Right lobe of liver (tissue), 6 donors: ENCODE data around the gene NFXL1. TPM values are rescaled to one million over a fixed set of nuclear protein-coding genes. Genes with fewer than 3 reads are reported as not detected.

Experiments used
- ATAC-seq, 4 donors: fragments of 200-7000 bp; cut with Tn5 transposase; one replicate each; pipeline ENCODE4 v1.9.1; 2020; ENCODE audit warnings: mild to moderate bottlenecking in 4 of 4, moderate library complexity in 4 of 4
- DNase-seq, 3 donors: peaks; one replicate each; pipeline ENCODE4 v3.0.0-alpha.2; 2020
- H3K27ac ChIP-seq, 3 donors: fragments of 200-600 bp; one replicate each; pipeline ENCODE4 v1.8.0; 2022
- H3K27me3 ChIP-seq, 2 donors: fragments of 200-600 bp; one replicate each; pipeline ENCODE4 v1.8.0; 2022
- H3K36me3 ChIP-seq, 4 donors: fragments of 200-600 bp; sonication (generic) in 1 of 4; one replicate each; pipeline versions ENCODE4 v1.5.1 to v1.8.0; 2017 to 2022; ENCODE audit warnings: control low read depth in 1 of 4
- H3K4me1 ChIP-seq, 4 donors: fragments of 200-600 bp; sonication (generic) in 1 of 4; one replicate each; pipeline versions ENCODE4 v1.5.1 to v1.8.0; 2017 to 2022; ENCODE audit warnings: control low read depth in 1 of 4
- H3K4me3 ChIP-seq, 3 donors: fragments of 200-600 bp; one replicate each; pipeline ENCODE4 v1.8.0; 2022
- H3K9me3 ChIP-seq, 4 donors: fragments of 200-600 bp; sonication (generic) in 1 of 4; one replicate each; pipeline versions ENCODE4 v1.5.1 to v1.8.0; 2017 to 2022; ENCODE audit warnings: control low read depth in 1 of 4
- CTCF ChIP-seq, 4 donors: fragments of 200-600 bp in 3 of 4; fragments of 450-650 bp in 1 of 4; IDR thresholded peaks; one replicate each; pipeline versions ENCODE4 v1.5.1 to v1.8.0; 2016 to 2022; ENCODE audit warnings: antibody characterized with exemption in 4 of 4, mild to moderate bottlenecking in 2 of 4
- POLR2A ChIP-seq: fragments of 450-650 bp; IDR thresholded peaks from one replicate; pipeline ENCODE4 v1.6.1; 2017; ENCODE audit warnings: antibody characterized with exemption, mild to moderate bottlenecking
- WGBS: methylation state at CpG from one replicate; pipeline ENCODE4 v1.1.6; 2018; ENCODE audit warnings: low coverage, low lambda C conversion rate; ENCODE audit not compliant: insufficient coverage; ENCODE audit errors: missing lambda C conversion rate; 5-methylcytosine and 5-hydroxymethylcytosine counted together
- intact Hi-C, 2 donors: fragments of 100-400 bp; cut with DNase I; formaldehyde crosslinking; loops; one replicate each; pipeline versions ENCODE4 v1.11.2 to v1.14.1; 2022
- total RNA-seq, 6 experiments: library from RNA; depleted of rRNA in 2 of 6; stranded (reverse); fragments of >200 nt in 2 of 6; fragmentation: NEBNext Ultra II Directional in 3 of 6; extraction: Animal tissue kit (Norgen Biotek cat#: 25700) in 3 of 6; gene quantifications; one replicate each; pipeline versions ENCODE4 v1.1.0 to v1.2.4, GENCODE V29; 2016 to 2023
- donor health status: DM: no; HTN: yes; CAD: no.
- donor health status: DM: no; HTN: no; CAD: no.
- donor health status: DM: no; HTN: no; CAD: no.
- donor health status: DM: no; HTN: yes; CAD: no.
- donor health status: DM: no; HTN: yes; CAD: no.

NFXL1 gene
- total RNA-seq, 6 experiments from 2014 or later: 4.9 to 11.0 (median 7.9) TPM

- Histone ChIP-seq H3K36me3 (peaks cover 0 to 52% (median 17%) of the 10 kb centered on the region in 4 donors), H3K27ac (no peak overlapping the region), H3K4me3 (no peak overlapping the region), H3K27me3 (no peaks in the 10 kb centered on the region), H3K9me3 (no peaks in the 10 kb centered on the region), H3K4me1 (no peaks in the 10 kb centered on the region)
- TF ChIP-seq POLR2A (no peak), CTCF (IDR thresholded peaks at IDR 0.05) (no peak)
- ATAC-seq: no peak
- intact Hi-C loops: no loop called here
- WGBS: 80% methylated on average over 1 of the region's 1 CpG
- DNase-seq: no peak
Measured at GRCh38 chr4:47891928-47892327, 22.5 kb downstream of the NFXL1 start.

- TF ChIP-seq POLR2A (no peak), CTCF (IDR thresholded peaks at IDR 0.05) (no peak)
- no peaks in the 10 kb centered on the region for H3K27me3 ChIP-seq
- intact Hi-C loops: no loop called here
- ATAC-seq (peak; percentile 46 to 96 (median 90)), DNase-seq (no peak)
- peaks cover 0 to 4% (median 2%) of the 10 kb centered on the region in 4 donors for H3K4me1 ChIP-seq
- no peak overlapping the region for H3K4me3 ChIP-seq
- no peaks in the 10 kb centered on the region for H3K9me3 ChIP-seq
- peak overlapping the region in 2 of 3 donors; percentile 14 to 60 for H3K27ac ChIP-seq
- 73% methylated on average over 3 of the region's 3 CpGs for WGBS
- H3K36me3 ChIP-seq: peaks cover 0 to 45% (median 13%) of the 10 kb centered on the region in 4 donors
Measured at GRCh38 chr4:47882228-47882627, 32.2 kb downstream of the NFXL1 start.

GRCh38 chr4:47879458-47879857 lies 34.9 kb downstream of the NFXL1 start:
- Histone ChIP-seq H3K4me3 (no peak overlapping the region), H3K4me1 (peaks cover 0 to 4% (median 2%) of the 10 kb centered on the region in 4 donors), H3K9me3 (no peaks in the 10 kb centered on the region), H3K27ac (no peak overlapping the region), H3K36me3 (peaks cover 0 to 32% (median 9%) of the 10 kb centered on the region in 4 donors), H3K27me3 (no peaks in the 10 kb centered on the region)
- no peak for TF ChIP-seq POLR2A
- TF ChIP-seq CTCF (IDR thresholded peaks at IDR 0.05): no peak
- peak in 2 of 4 donors; percentile 27 to 39 for ATAC-seq
- intact Hi-C loops: no loop called here
- no peak for DNase-seq

- Histone ChIP-seq H3K36me3 (peaks cover 0 to 23% (median 7%) of the 10 kb centered on the region in 4 donors), H3K4me1 (peaks cover 0 to 2% (median 0%) of the 10 kb centered on the region in 4 donors), H3K4me3 (no peak overlapping the region), H3K27me3 (no peaks in the 10 kb centered on the region), H3K27ac (no peak overlapping the region), H3K9me3 (no peaks in the 10 kb centered on the region)
- no peak for DNase-seq
- 89% methylated on average over 3 of the region's 3 CpGs for WGBS
- TF ChIP-seq CTCF (IDR thresholded peaks at IDR 0.05): no peak
- TF ChIP-seq POLR2A: no peak
- intact Hi-C loops: no loop called here
- no peak for ATAC-seq
Measured at GRCh38 chr4:47876784-47877546, 37.4 kb downstream of the NFXL1 start.
